ENCODE results near the gene SLC7A9.
"Not testable (repeated sequence)": the region's sequence is repeated elsewhere in the genome, so short reads cannot be mapped to it uniquely, and the experiment has no call there.

SLC7A9 gene

DNA sequence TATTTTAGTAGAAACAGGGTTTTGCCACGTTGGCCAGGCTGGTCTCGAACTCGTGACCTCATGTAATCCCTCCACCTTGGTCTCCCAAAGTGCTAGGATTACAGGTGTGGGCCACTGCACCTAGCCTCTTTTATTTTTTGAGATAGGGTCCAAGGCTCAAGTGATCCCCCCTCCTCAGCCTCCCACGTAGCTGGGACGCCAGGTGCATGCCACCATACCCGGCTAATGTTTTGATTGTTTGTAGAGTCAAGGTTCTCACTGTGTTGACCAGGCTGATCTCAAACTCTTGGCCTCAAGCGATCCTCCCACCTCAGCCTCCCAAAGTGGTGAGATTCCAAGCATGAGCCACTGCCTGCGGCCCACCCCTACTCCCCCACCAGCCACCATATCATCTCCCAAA, 6.3 kb downstream of the SLC7A9 start:
- DNase-seq: no peak

GRCh38 chr19:32862741-32863140, 6.8 kb downstream of the SLC7A9 start:
- DNase-seq: no peak

GRCh38 chr19:32862173-32862572, 7.4 kb downstream of the SLC7A9 start:
- DNase-seq: no peak

DNA sequence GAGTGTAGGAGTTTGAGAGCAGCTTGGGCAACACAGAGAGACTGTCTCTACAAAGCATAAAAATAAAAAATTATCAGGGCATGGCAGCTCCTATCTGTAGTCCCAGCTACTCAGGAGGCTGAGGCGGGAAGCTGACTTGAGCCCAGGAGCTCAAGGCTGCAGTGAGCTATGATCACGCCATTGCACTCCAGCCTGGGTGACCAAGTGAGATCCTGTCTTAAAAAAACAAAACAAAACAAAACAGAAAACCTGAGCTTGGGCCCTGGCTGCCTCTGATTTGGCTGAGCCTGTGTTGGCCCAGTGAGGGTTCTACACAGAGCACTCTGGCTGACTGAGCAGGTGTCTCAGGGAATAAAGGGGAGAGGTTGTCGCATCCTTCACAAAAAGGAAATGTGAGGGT, 8.0 kb downstream of the SLC7A9 start:
- no peak for DNase-seq

DNA sequence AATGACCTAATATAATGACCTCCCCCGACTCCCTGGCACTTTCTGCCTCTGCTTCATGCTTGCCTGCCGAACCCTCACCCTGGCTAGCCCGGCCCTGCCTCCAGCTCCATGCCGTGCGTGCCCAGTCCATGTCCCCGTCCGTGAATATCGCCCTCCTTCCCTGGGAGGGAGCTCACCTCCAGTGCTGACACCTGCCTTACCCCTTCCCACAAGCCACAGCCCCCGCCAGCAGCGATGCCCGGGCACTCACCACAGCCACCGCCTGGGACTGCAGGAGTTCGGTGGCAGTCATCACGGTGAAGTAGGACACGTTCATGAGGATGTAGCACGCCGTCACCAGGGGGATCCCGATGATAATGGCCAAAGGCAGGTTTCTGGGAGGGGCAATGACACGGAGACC, 10.0 kb downstream of the SLC7A9 start:
- no peak for DNase-seq

DNA sequence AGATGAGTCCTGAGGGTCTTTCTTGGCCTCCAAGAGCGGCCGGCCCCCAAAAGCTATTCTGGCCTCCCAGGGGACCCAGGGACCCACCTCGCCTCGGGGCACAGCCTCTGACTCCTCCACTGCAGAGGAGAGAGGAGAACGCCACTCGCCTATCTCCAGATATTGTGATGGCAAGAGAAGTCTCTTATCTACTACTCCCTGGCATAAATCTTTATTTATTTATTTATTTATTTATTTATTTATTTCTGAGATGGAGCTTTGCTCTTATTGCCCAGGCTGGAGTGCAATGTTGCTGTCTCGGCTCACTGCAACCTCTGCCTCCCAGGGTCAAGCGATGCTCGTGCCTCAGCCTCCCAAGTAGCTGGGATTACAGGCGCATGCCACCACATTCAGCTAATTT, 11.0 kb downstream of the SLC7A9 start:
- no peak for DNase-seq

DNA sequence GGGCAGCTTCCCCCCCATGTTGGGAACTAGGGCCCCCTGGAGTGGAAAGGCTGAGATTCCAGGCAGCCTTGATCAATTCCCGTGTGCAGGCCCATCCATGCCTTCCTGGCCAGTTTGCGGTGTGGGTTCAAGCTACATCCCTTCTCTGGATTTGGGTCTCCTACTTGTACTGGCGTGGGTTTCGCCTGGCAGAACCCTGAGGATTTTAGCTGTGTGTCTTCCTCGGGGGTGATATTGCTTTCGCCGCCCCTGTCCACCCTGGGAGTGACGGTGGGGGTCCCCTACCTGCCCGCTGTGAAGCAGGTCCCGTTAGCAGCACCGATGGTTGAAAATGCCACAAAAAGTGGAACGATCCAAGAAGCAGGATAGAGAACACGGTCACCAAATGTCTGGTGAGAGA, 11.4 kb downstream of the SLC7A9 start:
- DNase-seq: no peak

DNA sequence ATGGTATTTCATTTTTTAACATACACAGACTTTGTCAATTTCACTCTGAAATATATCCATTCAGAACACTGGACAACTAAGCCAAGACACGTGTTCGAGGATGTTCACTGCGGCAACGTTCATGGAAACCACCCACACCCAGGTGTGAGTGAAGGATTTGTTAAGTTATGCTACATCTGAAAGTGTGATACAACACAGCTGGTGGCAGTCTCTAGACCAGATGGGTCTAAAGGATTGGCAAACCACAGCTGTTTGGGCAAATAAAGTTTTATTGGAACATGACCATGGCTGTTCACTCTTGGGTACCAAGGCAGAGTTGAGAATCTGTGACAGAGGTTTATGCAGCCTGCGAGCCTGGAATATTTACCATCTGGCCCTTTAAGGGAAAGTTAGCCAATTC, 12.0 kb downstream of the SLC7A9 start:
- DNase-seq: no peak

DNA sequence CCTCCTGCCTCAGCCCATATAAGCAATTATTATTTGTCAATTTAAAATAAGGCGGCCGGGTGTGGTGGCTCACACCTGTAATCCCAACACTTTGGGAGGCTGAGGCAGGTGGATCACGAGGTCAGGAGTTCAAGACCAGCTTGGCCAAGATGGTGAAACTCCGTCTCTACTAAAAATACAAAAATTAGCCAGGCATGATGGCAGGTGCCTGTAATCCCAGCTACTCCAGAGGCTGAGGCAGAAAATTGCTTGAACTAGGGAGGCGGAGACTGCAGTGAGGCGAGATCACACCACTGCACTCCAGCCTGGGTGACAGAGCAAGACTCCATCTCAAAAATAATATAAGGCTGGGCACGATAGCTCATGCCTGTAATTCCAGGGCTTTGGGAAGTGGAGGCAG, 12.7 kb downstream of the SLC7A9 start:
- not testable (repeated sequence) for DNase-seq

GRCh38 chr19:32852216-32852615, 17.4 kb downstream of the SLC7A9 start:
- DNase-seq: no peak

GRCh38 chr19:32848035-32848434, 21.5 kb downstream of the SLC7A9 start:
- not testable (repeated sequence) for DNase-seq

- no peak for DNase-seq
Measured at GRCh38 chr19:32843716-32844245, 25.8 kb downstream of the SLC7A9 start.

DNA sequence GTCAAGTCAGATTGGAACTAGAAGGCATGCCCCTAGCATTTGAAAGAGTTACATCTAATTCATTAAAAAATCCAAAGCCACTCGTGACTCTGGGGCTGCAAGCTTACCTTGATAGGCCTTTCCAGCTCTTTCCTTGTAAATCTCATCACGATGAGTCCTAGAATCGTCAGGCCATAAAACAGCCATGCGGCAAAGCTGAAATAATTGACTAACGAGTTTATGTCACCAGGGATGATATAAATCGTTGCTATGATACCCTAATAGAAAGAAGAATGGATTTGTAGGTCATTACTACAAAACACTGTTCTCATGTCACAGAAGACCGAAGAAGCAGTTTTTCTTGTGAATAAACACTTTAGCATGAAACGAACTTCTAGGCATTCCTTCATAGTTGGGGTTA, 27.5 kb downstream of the SLC7A9 start:
- DNase-seq: no peak

DNA sequence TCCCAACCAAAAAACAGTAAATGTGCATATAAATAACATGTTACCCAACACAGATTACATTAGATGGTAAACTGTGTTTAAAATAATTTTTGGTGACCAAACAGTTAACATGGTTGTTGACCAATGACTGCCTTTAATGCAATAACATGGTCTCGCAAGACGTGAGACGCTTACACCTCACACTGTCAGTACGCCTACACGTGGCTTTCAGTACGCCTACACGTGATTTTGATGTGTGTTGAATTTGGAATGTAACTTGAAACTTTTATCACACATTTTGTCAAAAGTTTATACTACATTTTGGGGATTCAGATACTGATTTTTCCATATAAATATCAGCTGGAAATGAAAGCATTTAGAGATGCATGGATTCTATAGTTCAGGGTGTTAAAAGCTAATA, 32.0 kb downstream of the SLC7A9 start:
- no peak for DNase-seq

GRCh38 chr19:32833388-32833787, 36.2 kb downstream of the SLC7A9 start:
- not testable (repeated sequence) for DNase-seq

DNA sequence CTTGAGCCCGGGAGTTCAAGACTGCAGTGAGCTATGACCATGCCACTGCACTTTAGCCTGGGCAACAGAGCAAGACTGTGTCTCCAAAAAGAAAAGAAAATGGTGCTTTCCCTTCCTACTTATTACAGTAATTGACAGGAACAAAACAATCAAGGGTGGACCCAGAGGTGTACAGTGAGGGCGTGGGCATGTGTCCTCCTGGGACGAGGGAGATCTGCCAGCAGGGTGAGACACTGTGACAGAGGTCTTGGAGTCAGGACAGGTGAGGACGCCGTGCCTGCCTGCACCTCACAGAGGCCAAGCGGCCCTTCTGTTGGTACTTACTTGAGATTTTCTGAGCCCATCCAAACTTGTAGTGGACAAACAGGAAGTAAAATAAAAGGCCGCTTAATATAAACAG, 36.7 kb downstream of the SLC7A9 start:
- not testable (repeated sequence) for DNase-seq

GRCh38 chr19:32832094-32832493, 37.5 kb downstream of the SLC7A9 start:
- not testable (repeated sequence) for DNase-seq

DNA sequence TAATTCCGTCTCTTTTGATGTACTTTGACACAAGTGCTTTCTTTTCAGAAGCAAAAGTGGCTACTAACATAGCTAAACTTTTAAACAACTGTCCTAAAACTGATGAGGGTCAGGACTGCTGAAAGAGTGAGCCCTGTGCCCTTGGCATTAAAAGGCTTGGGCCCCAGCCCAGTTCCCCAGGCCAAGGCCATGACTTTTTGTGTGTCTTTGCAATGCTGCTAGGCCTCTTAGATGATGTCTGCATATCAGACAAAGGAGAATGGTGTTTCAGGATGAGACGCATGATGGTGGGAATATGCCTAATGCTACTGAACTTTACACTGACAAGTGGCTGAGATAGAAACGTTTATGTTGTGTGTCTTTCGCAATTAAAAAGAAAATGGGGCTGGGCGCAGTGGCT, 38.0 kb downstream of the SLC7A9 start:
- DNase-seq: no peak

- DNase-seq: no peak
Measured at GRCh38 chr19:32830231-32831014, 39.1 kb downstream of the SLC7A9 start.

- DNase-seq: no peak
Measured at GRCh38 chr19:32829345-32829896, 40.1 kb downstream of the SLC7A9 start.

DNA sequence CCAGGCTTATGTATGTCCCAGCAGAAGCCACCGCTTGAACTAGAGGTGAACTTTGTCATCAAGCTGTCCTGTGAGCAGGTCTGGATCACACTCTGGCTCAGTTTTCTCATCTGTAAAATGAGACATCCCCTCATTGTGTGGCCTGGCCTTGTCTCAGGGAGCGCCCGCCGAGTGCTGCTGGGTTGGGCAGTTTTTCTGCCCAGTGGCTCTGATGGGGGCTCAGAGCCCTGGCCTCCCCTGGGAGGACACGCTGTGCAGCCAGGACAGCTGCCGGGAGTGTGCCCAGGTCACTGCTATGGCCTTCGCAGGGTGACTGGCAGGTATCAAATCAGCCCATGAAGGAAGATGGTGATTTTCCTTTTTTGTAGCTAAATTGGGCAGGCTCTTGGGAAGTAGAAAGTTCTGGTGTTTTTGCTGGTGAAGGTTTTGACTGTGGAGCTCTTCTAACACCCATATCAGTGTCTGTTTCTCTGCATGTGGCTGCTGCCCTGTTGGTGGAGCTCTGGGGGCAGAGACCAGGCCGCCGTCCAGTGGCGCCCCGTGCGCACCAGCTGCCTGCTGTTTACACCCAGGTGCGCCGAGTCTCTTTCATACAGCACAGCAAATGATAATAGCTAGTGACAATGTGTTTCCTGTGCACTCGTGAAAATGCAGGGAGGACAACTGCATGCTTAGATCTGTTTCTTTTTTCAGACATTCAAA, 40.8 kb downstream of the SLC7A9 start:
- no peak for DNase-seq

- no peak for DNase-seq
Measured at GRCh38 chr19:32828139-32828538, 41.4 kb downstream of the SLC7A9 start.

- no peak for DNase-seq
Measured at GRCh38 chr19:32824916-32825608, 44.5 kb downstream of the SLC7A9 start.

Data from activated naive CD4-positive, alpha-beta T cell (primary cell).